ENCODE results near the gene VPS18. TPM values are rescaled to one million over a fixed set of nuclear protein-coding genes. Genes with fewer than 3 reads are reported as not detected.
A peak's percentile ranks its signal among the peaks of the same experiment; 100 is the strongest.

VPS18 gene
- total RNA-seq, 6 experiments from 2014 or later = 27.7 to 33.1 (median 31.2) TPM

DNA sequence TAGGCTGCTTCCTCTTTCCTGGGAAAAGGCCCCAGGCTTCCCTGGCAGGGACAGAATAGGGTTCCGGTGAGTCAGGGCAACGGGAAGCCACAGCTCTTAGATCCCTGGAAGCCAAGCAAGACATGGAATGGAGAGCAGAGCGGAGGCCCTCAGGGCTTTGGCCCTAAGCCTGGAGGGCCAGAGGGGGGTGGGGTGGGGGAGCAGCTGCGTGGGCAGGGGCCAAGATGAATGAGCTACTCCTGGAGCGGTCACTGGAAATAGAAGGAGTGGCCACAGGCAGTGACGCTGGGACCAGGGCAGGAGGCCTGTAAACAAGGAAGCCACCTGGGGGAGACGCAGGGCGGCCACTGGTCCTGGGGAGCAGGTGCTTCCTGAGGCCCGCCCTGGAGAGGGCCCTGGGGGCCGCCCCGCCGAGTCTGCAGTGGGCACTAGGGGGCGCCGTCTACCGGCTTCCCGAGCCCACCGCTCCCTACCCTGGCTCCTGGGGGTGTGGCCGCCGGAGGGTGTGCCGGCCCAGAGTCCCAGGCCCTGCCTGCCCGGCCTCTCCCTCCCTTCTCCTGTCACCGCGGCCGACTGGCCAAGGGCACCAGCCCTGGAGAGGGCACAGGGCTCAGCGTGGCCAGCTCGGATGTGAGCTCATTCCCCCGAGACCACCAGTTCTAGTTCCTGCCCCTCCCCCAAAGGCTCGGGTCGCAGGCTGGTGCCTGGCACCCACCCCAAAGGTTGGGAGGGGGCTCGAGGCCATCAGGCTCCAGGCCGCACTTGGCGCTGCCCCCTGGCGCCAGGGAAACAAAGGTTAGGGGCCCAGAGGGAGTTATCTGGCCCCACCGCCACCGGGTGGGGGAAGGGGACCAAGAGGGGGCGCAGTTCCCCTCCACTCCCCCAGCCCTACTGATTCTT lies 12.1 kb downstream of the VPS18 start:
- H3K4me3 Mint-ChIP-seq = peak overlapping the region; percentile 67
- TF ChIP-seq, protein P1, sequence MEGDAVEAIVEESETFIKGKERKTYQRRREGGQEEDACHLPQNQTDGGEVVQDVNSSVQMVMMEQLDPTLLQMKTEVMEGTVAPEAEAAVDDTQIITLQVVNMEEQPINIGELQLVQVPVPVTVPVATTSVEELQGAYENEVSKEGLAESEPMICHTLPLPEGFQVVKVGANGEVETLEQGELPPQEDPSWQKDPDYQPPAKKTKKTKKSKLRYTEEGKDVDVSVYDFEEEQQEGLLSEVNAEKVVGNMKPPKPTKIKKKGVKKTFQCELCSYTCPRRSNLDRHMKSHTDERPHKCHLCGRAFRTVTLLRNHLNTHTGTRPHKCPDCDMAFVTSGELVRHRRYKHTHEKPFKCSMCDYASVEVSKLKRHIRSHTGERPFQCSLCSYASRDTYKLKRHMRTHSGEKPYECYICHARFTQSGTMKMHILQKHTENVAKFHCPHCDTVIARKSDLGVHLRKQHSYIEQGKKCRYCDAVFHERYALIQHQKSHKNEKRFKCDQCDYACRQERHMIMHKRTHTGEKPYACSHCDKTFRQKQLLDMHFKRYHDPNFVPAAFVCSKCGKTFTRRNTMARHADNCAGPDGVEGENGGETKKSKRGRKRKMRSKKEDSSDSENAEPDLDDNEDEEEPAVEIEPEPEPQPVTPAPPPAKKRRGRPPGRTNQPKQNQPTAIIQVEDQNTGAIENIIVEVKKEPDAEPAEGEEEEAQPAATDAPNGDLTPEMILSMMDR (IDR thresholded peaks at IDR 0.05) = peak; percentile 95
- no peaks in the 10 kb centered on the region; the same call in 1 of the 2 replicates for H3K27me3 Mint-ChIP-seq (ENCODE audit: insufficient read depth)
- peaks cover 42% of the 10 kb centered on the region for H3K4me1 Mint-ChIP-seq (ENCODE audit: low read depth)
- DNase-seq = peak; percentile 96
- no peaks in the 10 kb centered on the region for H3K9me3 Mint-ChIP-seq
- H3K27ac Mint-ChIP-seq = peak overlapping the region; percentile 90
- H3K36me3 Mint-ChIP-seq (ENCODE audit: low read depth) = peaks cover 13% of the 10 kb centered on the region; the same call in 1 of the 2 replicates

DNA sequence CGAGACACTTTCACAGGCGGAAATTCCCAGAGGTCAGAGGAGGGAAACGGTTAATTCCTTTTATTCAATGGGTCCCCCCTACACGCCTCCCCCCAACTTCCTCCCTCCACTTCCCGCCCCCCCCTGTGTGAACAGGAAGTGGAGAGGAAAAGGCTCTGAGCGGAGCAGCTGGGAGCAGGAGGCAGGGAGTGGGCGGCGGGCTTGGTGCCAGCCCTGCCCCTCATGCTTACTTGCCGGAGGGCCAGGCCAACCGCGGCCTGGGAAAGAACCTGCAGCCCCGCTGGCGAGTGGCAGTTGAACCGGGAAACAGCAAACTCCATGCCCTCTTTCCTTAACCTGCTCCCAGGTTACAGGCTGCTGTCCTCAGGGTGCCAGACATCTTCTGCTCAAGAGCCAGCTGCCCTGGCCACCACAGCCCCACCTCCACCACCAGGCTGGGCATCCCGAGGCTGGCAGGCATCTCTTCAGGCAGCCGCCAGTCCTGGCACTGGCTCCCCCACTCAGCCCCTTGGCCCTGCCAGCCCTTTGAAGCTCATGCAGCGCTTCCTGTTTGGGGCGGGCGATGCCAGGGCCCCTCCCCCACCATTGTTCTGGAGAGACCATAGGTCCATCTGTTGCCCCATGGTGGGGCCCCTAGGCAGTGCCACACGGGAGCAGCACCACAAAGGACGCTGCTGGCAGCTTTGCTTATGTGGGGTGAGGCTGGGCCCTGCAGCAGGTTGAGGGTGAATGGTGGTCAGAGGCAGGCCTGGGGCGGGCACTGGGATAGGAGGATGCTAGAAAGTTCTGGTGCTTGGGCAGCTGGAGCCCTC lies 12.9 kb downstream of the VPS18 start:
- Mint-ChIP-seq H3K36me3 (ENCODE audit: low read depth) (peaks cover 13% of the 10 kb centered on the region; the same call in 1 of the 2 replicates), H3K27ac (peak overlapping the region; percentile 90), H3K4me1 (ENCODE audit: low read depth) (peaks cover 42% of the 10 kb centered on the region), H3K27me3 (ENCODE audit: insufficient read depth) (no peaks in the 10 kb centered on the region; the same call in 1 of the 2 replicates), H3K9me3 (no peaks in the 10 kb centered on the region), H3K4me3 (no peak overlapping the region; the same call in 1 of the 2 replicates)
- no peak for DNase-seq
- TF ChIP-seq, protein P1 (IDR thresholded peaks at IDR 0.05) = no peak

DNA sequence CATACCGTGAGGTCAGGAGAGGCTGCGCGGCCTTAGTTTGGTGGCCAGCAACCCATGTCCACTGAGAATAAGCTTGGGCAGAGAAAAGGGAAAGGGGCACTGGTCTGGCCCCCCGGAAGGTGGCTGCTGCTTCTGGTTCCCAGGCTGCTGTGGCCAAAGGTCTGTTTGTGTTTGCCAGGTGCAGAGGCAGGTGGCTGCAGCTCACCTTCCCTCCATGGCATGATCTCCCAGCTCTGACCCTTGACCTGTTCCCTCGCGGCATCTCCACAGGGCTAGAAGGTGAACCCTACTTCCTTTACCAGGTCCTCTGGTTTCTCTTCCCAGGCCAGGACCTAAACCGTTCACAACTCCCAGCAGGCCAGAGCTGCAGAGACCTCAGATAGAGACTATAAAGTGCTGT lies 13.8 kb downstream of the VPS18 start:
- TF ChIP-seq, protein P1 (IDR thresholded peaks at IDR 0.05) = no peak
- H3K9me3 Mint-ChIP-seq = no peaks in the 10 kb centered on the region
- peaks cover 42% of the 10 kb centered on the region for H3K4me1 Mint-ChIP-seq (ENCODE audit: low read depth)
- H3K36me3 Mint-ChIP-seq (ENCODE audit: low read depth) = peaks cover 8% of the 10 kb centered on the region; the same call in 1 of the 2 replicates
- no peaks in the 10 kb centered on the region; the same call in 1 of the 2 replicates for H3K27me3 Mint-ChIP-seq (ENCODE audit: insufficient read depth)
- H3K27ac Mint-ChIP-seq = peak overlapping the region; percentile 25; the same call in 1 of the 2 replicates
- no peak for DNase-seq
- no peak overlapping the region for H3K4me3 Mint-ChIP-seq

DNA sequence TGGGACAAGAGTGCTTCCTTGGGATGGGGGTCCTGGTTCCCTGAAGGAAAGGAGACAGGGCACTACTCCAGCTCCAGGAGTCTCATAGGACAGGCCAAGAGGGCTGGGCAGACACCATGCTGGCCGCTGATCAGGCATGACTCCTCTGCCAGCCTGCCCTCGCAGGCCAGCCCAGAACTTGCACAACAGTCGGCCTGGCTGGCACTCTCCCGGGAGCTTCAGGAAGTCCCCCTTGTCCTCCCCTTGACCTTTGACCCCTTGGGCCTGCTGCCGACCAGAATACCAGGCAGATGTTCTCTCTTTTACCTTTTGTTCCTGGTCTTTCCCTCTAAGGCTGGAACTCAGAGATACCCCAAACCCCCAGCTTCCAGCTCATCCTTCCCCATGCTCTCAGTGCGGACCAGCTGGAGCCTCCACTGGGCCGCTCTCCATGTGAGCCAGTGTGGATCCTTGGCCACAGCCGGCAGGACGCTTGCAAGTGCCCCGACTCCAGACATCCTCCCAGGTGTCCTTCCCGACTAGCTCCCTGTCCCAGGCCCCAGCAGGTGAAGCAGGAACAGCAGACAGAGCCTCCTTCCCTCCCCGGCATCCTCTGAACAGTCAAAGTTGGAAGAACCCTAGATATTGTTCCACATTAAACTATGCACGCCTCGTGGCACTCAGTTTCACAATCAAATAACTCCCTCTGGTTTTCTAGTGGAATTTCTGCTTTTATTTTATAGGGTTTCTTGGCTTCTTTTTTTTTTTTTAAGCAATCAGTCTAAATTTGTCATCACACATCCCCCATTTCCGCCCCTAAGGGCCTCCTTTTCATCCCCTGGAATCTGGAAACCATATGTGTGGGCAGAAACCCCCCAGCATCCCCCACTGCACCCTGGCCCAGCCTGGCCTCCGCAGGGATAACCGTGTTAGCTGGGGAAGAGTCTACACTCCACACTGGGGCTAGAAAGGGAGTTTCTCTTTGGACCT lies 15.7 kb downstream of the VPS18 start:
- DNase-seq = peak; percentile 25
- TF ChIP-seq, protein P1 (IDR thresholded peaks at IDR 0.05) = no peak
- H3K27me3 Mint-ChIP-seq (ENCODE audit: insufficient read depth) = no peaks in the 10 kb centered on the region
- no peaks in the 10 kb centered on the region for H3K9me3 Mint-ChIP-seq
- no peaks in the 10 kb centered on the region for H3K36me3 Mint-ChIP-seq (ENCODE audit: low read depth)
- peak overlapping the region; percentile 84 for H3K27ac Mint-ChIP-seq
- H3K4me1 Mint-ChIP-seq (ENCODE audit: low read depth) = peaks cover 28% of the 10 kb centered on the region
- H3K4me3 Mint-ChIP-seq = no peak overlapping the region; the same call in 1 of the 2 replicates
